GM20431 (cell line): ENCODE data around the gene PRADC1.
"Not testable (repeated sequence)": the region's sequence is repeated elsewhere in the genome, so short reads cannot be mapped to it uniquely, and the experiment has no call there.

ENCODE experiments used
- in situ Hi-C: fragments of 300-500 bp; cut with MseI, MboI; formaldehyde crosslinking; loops from one replicate; pipeline ENCODE4 v1.15.0; 2020; ENCODE audit warnings: low sequenced_read_pairs; ENCODE audit not compliant: unreplicated experiment

PRADC1 gene

DNA sequence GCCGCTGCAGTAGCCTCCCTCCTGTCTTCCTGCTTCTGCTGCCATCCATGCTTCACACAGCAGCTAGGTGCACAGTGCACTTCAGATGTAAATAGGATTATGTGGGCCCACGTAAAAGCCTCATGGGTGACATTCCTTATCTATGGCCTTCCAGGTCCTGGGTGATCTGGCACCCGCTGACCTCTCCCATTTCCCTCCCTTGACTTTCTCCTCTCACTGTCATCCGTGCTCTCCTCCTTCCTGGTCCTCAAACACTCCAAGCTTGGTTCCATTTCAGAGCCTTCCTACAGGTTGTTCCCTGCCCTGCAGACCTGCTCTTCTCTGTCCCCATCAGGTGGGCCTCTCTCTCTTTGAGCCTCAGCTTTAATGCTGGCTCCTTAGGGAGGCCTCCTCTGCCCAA is 23.0 kb downstream of the PRADC1 start:
- in situ Hi-C loops, result no loop called here

GRCh38 chr2:73208258-73208657 is 24.8 kb downstream of the PRADC1 start:
- in situ Hi-C loops, result no loop called here

DNA sequence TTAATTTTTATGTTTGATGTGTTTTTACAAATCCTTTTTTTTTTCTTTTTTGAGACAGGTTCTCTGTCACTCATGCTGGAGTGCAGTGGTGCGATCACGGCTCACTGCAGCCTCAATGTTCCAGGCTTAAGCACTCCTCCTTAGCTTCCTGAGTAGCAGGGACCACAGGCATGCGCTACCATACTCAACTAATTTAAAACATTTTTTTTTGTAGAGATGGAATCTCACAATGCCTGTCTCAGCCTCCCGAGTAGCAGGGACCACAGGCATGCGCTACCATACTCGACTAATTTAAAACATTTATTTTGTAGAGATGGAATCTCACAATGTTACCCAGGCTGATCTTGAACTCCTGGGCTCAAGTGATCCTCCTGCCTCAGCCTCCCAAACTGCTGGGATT is 27.4 kb downstream of the PRADC1 start:
- in situ Hi-C loops, result no loop called here

DNA sequence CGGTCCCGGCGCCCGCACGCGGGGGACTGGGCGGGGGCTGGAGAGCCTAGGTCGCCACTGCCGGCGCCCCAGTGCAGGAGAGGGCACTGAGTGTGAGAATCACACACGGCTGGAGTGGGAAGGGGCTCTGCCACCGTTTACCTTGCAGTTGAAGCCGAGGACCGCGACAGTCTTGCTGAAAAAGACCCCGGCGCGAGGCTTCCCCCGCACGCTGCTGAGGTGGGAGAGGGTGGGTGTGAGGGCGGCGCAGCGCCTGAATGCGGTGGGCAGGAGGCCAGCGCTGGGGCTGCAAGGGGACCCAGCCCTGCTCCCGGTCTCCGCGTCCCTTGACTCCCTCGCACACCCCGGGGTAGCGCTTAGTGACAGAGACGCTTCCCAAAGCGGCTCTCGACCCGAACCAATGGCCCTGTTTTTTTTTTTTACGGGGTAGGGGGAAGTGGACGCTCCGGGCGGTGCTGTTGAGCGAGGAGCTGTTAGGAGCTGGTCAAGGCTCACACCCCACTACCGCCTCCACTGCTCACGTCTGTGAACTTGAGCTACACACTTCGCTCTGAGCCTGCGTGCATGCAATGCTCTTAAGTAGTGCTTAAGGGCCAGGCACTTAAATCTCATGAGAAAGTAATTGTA is 29.9 kb downstream of the PRADC1 start:
- in situ Hi-C loops, result no loop called here

DNA sequence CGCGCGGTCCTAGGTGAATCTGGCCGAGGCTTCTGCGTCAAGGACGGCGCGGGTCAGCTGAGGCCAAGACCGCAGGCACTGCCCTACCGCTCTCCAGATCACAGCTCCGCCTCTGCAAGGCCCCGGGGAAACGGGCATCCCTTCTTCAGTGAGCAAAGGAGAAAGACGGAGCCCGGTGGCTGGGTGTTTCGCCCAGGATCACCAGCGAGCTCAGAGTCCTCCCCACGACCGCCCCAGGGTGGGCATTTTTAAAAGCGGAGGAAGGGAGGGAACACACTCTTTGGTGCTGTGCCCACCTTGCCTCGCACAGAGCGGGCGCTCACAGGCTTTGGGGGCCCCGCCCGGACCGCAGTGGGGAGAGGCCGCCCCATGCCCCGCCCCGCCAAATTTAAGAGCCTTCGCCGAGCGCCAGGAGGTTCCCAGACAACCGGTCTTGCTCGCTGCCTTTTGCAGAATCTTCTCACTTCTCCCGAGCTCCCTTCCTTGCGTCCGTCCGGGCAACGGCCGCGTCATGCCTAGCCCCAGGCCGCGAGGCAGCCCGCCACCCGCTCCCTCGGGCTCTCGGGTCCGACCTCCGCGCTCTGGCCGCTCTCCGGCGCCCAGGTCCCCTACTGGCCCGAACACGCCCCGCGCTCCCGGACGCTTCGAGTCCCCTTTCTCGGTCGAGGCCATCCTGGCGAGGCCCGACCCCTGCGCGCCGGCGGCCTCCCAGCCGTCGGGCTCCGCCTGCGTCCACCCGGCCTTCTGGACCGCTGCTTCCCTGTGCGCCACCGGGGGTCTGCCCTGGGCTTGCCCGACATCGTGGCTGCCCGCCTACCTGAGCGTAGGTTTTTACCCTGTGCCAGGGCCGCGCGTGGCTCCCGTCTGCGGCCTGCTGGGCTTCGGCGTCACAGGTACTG is 30.6 kb downstream of the PRADC1 start, which contains the start of gene NOTO:
Gene NOTO (plus strand): TSS at position 419 of the 899 bp plus-strand sequence. CDS start 93 bp downstream, at position 512.
- in situ Hi-C loops, result no loop called here

GRCh38 chr2:73200281-73200680 is 32.8 kb downstream of the PRADC1 start:
- in situ Hi-C loops, result not testable (repeated sequence)

DNA sequence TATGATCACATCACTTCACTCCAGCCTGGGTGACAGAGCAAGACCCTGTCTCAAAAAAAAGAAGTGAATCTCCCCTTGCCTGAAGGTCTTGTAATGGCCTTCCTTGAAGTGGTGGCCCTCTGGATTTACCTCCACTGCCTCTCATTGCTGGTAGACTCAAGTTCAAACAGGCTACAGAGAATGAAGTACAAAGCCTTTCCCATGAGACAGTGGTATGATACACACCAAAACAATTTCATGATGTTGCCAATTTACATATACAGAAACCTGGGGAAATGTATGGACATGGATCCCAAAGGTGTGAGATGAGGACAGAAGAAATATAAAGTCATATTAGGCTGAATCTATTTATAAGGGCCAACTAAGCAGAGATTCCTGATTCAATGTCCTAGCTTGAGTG is 35.5 kb downstream of the PRADC1 start:
- in situ Hi-C loops, result no loop called here

- in situ Hi-C loops, result no loop called here
Measured at GRCh38 chr2:73187549-73187948, 45.5 kb downstream of the PRADC1 start.

- in situ Hi-C loops, result no loop called here
Measured at GRCh38 chr2:73185965-73186364, 47.1 kb downstream of the PRADC1 start.
